Lower leg skin (tissue), 4 donors: ENCODE results near the gene FCRLB. TPM values are rescaled to one million over a fixed set of nuclear protein-coding genes. Genes with fewer than 3 reads are reported as not detected.
"Not testable (repeated sequence)": the region's sequence is repeated elsewhere in the genome, so short reads cannot be mapped to it uniquely, and the experiment has no call there.

Experiments used
- DNase-seq, 2 donors: peaks; one replicate each; pipeline ENCODE4 v3.0.0-alpha.2; 2019; ENCODE audit warnings: low spot score in 2 of 2
- H3K4me3 ChIP-seq: fragments of 200-600 bp; sonication (generic); 2 replicates; pipeline ENCODE4 v1.5.1; 2017; ENCODE audit warnings: mild to moderate bottlenecking, low read depth; ENCODE audit not compliant: poor library complexity, severe bottlenecking
- CTCF ChIP-seq, 3 donors: fragments of 450-650 bp; IDR thresholded peaks; one replicate each; pipeline ENCODE4 v1.5.1; 2016; ENCODE audit warnings: antibody characterized with exemption in 3 of 3, mild to moderate bottlenecking in 3 of 3, moderate library complexity in 2 of 3
- POLR2A ChIP-seq, 2 donors: fragments of 450-650 bp; IDR thresholded peaks; one replicate each; pipeline ENCODE4 v1.6.1; 2016 to 2017; ENCODE audit warnings: antibody characterized with exemption in 2 of 2, mild to moderate bottlenecking in 1 of 2, moderate library complexity in 1 of 2
- WGBS, 2 donors: methylation state at CpG; one replicate each; pipeline ENCODE4 v1.1.5; 2018; 5-methylcytosine and 5-hydroxymethylcytosine counted together
- intact Hi-C: fragments of 100-400 bp; cut with DNase I; formaldehyde crosslinking; loops from one replicate; pipeline ENCODE4 v1.15.0; 2023; ENCODE audit warnings: low total_unique reads
- total RNA-seq, 4 donors: library from RNA; depleted of rRNA; stranded (reverse); fragments of >200 nt; gene quantifications; one replicate each; pipeline ENCODE4 v1.1.0, GENCODE V29; 2016

FCRLB gene
- total RNA-seq, 4 donors from 2014 or later, result 0.38 to 1.6 (median 1.1) TPM

- TF ChIP-seq POLR2A (IDR thresholded peaks at IDR 0.05), result no peak
- no peak for TF ChIP-seq CTCF (IDR thresholded peaks at IDR 0.05)
- H3K4me3 ChIP-seq, result no peak overlapping the region
- no peak for DNase-seq
- intact Hi-C loops, result no loop called here
- WGBS, 2 donors, result 94 to 100% methylated on average over 1 of the region's 1 CpG
Measured at GRCh38 chr1:161719325-161719611, 2.1 kb upstream of the FCRLB start.

DNA sequence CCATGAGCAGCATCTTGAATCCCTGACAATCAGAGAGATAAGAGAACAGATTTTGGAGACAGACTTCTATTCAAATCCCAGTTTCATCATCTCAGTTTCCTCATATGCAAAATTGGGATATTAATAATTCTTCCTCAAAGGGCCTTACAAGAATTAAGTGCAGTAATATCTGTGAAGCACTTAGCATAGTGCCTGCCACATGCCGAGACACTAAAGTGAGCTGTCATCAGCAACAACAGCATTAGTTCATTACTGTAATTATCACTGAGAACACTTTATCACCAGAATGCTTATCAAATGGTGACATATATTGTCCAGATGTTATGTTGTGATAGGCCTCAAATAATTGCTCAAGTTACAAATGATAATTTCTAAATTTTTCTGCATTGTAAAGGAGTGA lies 922 bp upstream of the FCRLB start:
- no peak for DNase-seq
- 76 to 81% methylated on average over 1 of the region's 1 CpG for WGBS, 2 donors
- no peak overlapping the region for H3K4me3 ChIP-seq
- intact Hi-C loops, result loop anchor here (10.0 kb wide), 1 partner anchor 236 kb away; no protein-coding TSS in a partner anchor
- TF ChIP-seq CTCF (IDR thresholded peaks at IDR 0.05), result no peak
- no peak for TF ChIP-seq POLR2A (IDR thresholded peaks at IDR 0.05)

DNA sequence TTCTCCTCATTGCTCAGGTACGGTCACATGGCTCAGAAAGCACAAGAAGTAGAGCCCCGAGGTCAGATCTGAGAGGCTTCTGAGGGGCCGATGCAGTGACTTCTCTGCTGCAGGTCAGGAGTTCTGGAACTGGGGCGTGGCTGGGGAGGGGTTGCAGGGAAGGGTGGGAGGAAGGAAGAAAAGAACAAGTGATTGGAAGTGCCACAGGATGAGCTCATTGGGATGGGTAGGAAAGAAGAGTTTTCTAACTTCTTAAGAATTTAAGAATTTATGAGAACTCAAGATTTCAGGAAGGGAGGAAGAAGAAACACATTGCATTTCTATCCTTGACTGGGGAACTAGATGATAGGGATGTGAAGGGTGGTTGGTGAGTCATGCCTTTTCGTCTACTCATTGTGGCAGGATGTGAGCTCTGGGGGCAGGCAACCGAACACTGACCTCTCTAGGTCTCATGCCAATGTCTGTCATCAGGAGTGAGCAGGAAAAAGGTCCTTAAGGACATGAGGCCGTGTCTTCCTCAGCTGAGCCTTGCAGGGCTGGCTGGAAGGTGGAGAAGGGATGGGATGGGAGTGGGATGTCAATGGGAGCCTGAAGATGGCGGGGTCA lies 497 bp downstream of the FCRLB start:
- no peak overlapping the region for H3K4me3 ChIP-seq
- WGBS, 2 donors, result 64 to 82% methylated on average over 8 of the region's 8 CpGs
- TF ChIP-seq CTCF (IDR thresholded peaks at IDR 0.05) (no peak), POLR2A (IDR thresholded peaks at IDR 0.05) (no peak)
- intact Hi-C loops, result loop anchor here (10.0 kb wide), 1 partner anchor 237 kb away; no protein-coding TSS in a partner anchor
- DNase-seq, result no peak

DNA sequence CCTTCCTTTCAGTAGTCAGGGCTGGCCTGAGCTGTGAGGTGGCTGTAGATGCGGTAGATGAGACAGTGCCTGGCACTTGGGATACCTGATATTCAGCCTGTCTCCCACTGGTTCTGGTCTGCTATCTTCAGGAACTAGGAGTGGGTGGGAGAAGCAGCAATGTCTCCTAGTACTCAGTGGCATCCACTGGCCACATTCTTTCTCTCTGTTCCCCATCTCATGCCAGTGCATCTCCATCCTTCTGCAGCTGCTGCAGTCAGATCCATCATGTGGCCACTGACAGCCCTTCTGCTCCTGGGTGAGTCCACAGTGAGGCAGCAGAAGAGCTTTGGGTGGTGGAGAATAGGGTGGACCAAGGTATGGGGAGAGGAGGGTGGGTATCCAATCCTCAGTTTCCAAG lies 1.1 kb downstream of the FCRLB start:
- no peak for TF ChIP-seq POLR2A (IDR thresholded peaks at IDR 0.05)
- no peak for TF ChIP-seq CTCF (IDR thresholded peaks at IDR 0.05)
- no peak for DNase-seq
- WGBS, 2 donors, result 100% methylated on average over 1 of the region's 1 CpG
- H3K4me3 ChIP-seq, result no peak overlapping the region
- intact Hi-C loops, result loop anchor here (10.0 kb wide), 1 partner anchor 238 kb away; no protein-coding TSS in a partner anchor

DNA sequence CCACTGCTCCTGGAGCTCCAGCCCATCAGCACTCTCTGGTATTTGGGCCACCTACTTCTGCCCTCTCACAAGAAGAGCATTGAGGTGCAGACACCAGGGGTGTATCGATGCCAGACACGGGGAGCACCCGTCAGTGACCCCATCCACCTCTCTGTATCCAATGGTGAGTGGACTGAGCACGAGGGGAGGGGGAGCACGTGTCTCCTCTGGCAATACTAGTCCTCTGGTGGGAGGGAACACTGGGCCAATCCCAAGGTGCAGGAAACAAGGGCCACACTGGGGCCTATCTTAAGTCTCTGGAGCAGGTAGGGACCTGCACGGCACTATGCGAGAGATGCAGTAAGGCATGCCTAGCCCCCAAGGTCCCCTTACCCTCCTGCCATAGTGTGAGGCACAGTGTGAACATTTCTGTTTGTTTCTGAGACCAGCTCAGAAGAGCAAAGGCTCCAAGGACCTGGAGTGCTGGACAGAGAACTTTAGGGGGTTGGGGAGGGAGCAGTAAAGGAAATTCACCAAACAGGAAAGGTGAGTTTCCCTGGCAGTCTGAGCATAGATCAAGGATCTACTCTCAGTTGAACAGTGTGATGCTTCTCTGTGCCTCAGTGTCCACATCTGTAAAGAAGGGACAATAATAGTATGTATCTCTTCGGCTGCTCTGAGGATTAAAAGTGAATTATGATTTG lies 2.3 kb downstream of the FCRLB start:
- intact Hi-C loops, result loop anchor here (10.0 kb wide), 1 partner anchor 239 kb away; no protein-coding TSS in a partner anchor
- WGBS, 2 donors, result 89 to 92% methylated on average over 8 of the region's 8 CpGs
- no peak for TF ChIP-seq CTCF (IDR thresholded peaks at IDR 0.05)
- no peak for TF ChIP-seq POLR2A (IDR thresholded peaks at IDR 0.05)

GRCh38 chr1:161725258-161725907 lies 4.0 kb downstream of the FCRLB start:
- not testable (repeated sequence) for DNase-seq, H3K4me3 ChIP-seq
- WGBS, 2 donors, result 46 to 51% methylated on average over 22 of the region's 22 CpGs
- intact Hi-C loops, result loop anchor here (10.0 kb wide), 1 partner anchor 241 kb away; no protein-coding TSS in a partner anchor

More for the DNA sequence above, 2.3 kb downstream of the FCRLB start:
- DNase-seq, result no peak
- H3K4me3 ChIP-seq, result no peak overlapping the region
